Measurements from ENCODE around the gene UBQLN4.
"Not testable (repeated sequence)": the region's sequence is repeated elsewhere in the genome, so short reads cannot be mapped to it uniquely, and the experiment has no call there.

The UBQLN4 gene

DNA sequence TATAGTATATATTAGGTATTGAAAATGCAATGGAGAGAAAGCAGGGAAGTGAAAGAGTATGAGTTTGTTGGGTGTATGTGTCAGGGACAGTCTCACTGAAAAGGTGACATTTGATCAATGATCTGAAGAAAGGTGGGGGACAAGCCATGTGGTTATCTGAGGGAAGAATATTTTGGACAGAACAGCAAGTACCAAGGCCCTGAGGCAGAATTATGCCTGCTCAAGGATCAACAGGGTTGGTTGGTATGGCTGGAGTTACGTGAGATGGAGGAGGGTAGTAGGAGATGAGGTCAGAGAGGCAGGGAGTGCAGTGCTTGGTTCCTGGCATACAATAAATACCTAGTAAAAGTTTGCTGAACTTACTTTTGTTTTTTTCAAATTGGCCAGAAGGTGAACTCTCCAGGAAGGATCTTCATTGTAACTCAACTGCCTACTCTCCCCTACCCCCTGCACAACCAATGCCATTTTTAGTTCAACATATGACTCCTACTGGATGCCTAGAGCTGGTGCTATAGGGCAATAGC, 2.8 kb upstream of the UBQLN4 start:
- no peak for DNase-seq

GRCh38 chr1:156055281-156056048, 1.9 kb upstream of the UBQLN4 start:
- no peak for DNase-seq

- DNase-seq, result peak; percentile 100
Observed at GRCh38 chr1:156054500-156055280, 1.1 kb upstream of the UBQLN4 start, which contains the start of gene LAMTOR2. LAMTOR2 (plus strand) TSS chr1:156054782; CDS start chr1:156054890, 108 bp downstream.

DNA sequence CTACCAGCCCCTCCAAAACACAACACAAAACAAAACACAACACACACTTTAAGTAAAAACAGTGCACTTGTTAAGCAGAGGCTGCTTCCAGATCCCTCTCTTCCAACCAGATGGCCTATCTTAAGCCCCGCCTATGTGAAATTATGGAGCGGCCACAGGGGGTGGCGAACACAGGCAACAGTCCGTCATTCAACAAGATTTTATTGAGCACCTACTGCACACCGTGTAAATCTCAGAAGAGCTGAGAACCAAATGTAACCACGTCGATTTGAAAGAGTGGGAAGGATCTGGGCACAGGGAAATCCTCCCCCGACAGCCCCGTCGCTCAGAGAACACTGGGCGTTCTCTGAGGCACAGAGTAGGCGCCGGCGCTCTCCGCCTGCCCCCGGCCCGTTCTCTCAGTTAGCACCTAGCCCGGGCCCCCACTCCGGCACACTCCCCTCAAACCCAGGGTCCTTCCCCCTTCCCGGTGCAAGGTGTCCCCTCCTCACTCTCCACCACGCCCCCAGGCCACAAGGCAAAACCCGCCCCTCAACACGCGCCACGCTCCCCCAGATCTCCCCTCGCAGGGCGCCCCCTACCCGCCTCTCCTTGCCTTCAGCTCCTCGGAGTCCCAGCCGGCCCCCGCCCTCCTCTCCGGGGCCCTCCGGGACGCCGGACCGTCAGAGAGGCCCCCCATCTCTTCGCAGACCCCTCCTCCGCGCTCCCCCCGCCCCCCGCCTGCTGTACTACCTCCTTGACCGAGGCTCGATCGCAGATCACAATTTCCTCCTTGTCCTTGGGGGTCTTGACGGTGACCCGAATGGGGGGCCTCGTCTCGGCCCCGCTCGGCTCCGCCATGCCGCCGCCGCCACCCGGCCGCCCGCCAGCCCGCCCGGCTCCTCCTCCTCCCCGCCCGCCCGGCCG, 483 bp downstream of the UBQLN4 start:
- peak; percentile 81 for DNase-seq

GRCh38 chr1:156051011-156051725, 2.4 kb downstream of the UBQLN4 start:
- no peak for DNase-seq

- DNase-seq, result no peak
Observed at GRCh38 chr1:156050376-156050775, 3.2 kb downstream of the UBQLN4 start.

DNA sequence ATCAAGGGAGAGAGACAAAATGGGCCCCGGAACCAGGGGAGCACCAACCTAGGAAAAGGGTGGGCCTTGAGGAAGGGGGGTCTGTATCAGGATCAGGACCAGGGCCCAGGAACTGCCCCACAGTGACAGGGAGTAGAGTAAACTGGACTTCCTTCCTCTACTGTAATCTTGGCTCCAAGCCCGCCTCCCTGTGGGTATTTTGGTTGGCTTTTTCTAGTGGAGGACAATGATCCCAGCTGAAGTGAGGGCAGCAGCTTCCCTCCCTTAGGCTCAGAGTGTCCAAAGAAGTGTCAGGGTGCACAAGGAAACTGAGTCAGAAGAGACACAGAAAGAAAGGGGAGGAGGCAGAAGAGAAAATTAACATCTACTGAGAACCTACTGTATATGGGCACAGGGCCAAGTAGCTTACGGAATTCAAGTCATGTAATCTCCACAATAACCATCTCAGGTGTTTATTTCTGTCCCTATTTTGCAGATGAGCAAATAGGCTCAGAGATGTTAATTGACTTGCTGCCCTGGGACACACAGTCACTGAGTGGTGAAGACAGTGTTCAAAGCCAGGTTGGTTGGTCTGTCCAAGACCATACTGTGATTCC, 4.8 kb downstream of the UBQLN4 start:
- DNase-seq, result no peak

DNA sequence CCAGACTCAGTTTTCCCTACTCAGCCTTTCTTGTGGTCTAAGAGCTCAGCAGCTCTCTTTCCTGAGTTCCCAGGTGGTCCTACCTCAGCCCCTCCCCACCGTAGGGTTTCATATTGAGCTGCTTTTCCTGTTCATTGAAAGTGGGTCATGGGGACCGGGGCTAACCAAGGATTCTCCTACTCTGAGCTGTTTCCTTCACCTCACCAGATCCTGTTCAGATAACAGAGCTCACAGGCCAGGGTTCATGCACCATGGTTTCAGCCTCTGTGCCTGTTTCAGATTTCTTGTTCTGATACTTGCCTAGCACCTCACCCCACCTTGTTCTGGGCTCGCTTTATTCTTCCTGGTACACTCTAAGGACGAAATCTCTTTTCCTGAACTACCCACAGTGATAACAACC, 8.5 kb downstream of the UBQLN4 start:
- no peak for DNase-seq

DNA sequence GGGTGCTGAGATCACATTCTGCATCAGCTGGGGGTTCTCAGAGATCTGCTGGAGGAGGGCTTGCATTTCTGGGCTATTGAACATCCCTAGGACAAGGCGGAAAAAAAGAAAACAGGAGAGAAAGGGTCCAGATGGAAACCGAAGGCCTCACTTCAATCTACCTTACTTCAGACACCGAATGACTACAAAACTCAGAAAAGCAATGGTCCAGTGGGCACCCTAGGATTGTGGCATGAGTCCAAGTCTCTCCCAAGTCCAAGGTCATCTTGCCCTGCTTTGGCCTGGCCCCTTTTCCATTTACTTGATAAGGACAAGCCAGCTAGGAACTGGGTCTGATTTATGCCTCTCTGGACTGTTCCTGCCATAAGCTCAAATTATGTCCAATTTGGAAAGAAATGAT, 10.8 kb downstream of the UBQLN4 start:
- no peak for DNase-seq

DNA sequence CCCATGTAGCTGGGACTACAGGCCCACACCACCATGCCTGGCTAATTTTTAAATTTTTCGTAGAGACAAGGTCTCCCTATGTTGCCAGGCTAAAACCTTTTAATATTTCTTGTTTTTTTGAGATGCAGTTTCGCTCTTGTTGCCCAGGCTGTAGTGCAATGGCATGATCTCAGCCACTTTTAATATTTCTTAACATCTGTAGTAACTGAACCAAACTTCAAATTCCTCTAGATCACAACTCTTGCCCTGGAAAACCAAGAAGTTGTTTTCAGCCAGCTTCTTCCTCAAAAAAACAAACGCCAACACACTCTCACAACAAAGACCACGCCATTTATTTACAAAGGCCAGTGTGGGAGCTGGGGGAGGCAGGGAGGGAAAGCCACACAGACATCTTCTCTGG, 18.6 kb downstream of the UBQLN4 start:
- DNase-seq, result not testable (repeated sequence)

GRCh38 chr1:156033011-156033410, 20.6 kb downstream of the UBQLN4 start:
- DNase-seq, result no peak

DNA sequence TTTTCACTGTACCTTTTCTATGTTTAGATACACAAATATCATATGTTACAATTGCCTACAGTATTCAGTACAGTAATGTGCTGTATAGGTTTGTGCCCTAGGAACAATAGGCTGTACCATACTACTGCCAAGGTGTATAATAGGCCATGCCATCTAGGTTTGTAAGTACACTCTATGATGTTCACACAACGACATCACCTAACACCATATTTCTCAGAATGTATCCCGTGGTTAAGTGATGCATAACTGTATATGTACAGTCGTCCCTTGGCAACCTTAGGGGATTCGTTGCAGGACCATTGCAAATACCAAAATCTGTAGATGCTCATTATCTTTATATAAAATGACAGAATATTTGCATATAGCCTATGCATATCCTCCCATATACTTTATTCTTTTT, 27.0 kb downstream of the UBQLN4 start:
- no peak for DNase-seq

- peak; percentile 92 for DNase-seq
Observed at GRCh38 chr1:156025876-156026275, 27.7 kb downstream of the UBQLN4 start.

GRCh38 chr1:156024801-156025200, 28.8 kb downstream of the UBQLN4 start:
- DNase-seq, result no peak

DNA sequence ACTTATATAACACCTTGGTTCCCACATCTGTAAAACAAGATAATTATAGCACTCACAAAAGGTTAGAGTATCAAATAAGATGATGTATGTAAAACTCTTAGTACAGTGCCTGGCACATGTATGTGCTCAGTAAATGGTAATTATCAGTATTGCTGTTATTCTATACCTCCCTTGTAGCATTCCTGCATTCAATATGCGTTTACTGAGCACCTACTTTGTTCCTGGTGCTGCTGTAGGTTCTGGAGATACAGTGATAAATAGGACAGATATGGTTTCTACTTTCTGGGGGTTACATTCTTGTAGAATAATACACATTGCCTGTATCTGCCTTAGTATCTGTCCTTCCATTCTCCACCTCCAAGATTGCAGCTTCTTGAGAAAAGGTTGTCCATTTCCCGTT, 31.6 kb downstream of the UBQLN4 start:
- no peak for DNase-seq

- no peak for DNase-seq
Observed at GRCh38 chr1:156021093-156021428, 32.5 kb downstream of the UBQLN4 start.

DNA sequence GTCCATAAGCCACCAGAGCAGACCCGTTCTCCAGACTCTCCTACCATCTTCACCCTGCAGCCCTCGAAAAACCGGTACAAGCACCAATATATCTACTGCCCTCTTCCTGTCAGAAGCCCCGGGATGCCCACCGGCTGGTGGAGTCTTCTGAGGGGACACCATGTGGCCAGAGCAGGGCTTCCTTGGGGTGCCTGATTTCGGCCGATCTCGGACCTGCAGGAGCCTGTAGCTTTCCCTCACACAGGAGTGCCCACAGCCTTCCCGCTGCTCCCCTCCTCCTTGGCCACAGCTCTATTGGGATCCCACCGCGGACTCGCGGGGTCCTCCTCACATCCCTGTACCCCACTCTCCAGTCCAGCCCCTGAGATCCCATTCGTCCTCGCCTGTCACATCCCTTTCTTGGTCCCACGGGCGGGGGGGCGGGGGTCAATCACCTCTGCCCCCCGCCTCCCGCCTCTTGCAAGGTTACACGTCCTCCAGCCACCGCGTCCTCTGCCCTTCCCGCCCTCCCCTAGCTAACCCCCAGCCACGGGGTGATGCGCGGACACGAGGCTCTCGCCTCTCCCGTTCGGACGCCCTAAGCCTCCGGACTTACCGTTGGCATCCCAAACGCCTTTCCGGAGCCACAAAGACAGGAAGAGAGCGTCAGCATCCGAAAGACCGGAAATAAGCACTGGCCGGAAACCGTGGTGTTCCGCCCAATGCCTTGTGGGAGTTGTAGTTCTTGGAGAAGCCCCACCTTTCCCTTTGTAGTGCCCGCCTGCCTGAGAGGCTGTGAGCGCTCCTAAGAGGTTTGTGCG, 33.1 kb downstream of the UBQLN4 start, which contains the start of gene SSR2:
SSR2 (minus strand) TSS at position 659 of the 800 bp plus-strand sequence. CDS start 784 bp downstream, outside the sequence.
- DNase-seq, result peak; percentile 99

- DNase-seq, result no peak
Observed at GRCh38 chr1:156019946-156020292, 33.7 kb downstream of the UBQLN4 start.

DNA sequence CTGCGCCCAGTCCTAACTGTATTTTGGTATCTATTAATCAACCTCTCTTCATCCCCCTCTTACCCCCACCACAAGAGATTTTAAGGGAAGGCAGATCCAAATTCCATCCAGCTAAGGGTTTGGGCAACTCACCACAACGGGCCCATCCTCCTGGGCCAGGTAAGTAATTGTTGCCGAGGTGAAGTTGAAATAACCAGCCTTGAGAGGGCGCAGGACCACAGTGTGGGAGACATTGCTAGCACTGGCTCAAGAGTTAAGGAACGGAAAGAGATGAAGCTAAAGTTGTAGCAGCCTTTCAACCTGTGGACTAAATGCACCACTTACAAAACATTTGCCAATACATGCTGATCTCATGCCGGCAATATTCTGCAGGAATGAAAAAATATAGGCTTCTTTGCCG, 38.8 kb downstream of the UBQLN4 start:
- DNase-seq, result no peak

DNA sequence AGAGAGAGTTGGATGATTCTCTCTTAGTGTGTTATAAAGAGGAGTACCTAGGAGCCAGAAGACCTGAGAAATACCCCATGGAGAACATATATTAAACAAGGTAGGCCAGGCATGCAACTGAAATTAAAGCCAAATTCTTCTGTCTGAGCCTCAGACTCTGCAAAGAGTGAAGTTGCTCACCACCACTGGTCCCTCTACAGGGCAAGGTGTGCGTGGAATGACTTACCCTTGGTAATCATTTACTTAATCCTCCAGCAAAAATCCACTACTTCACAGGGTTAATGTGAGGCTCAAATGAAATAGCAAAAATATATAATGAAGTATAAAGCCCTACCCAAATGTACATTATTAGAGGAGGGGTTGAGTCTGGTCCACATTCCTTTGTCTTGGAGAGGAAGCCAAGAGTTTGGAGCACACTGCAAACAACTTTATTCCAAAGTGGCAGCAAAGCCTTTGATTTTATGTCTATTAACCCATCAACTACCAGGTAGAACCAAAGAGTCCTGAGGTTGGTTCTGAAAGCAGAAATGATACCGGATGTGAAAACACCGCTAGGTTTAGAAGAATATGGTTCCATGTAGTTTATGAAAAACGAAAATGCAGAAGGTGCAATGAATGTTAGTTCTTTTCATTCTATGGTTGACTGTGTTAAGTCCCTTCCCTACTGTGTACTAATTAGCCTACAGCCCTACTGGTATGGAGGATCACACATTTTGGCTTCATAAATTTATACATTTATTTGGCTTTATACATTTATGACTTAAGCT, 41.4 kb downstream of the UBQLN4 start:
- no peak for DNase-seq

All from NCI-H1694 treated with DMSO at 0.1 percent for 48 hours (cell line).